Activated CD4-positive, alpha-beta T cell treated with anti-CD3 and anti-CD28 coated beads for 48 hours (primary cell): ENCODE data around the gene ACTRT2.

Source experiments
- DNase-seq: peaks from one replicate; pipeline ENCODE4 v3.0.0-alpha.2; 2020

The ACTRT2 gene

DNA sequence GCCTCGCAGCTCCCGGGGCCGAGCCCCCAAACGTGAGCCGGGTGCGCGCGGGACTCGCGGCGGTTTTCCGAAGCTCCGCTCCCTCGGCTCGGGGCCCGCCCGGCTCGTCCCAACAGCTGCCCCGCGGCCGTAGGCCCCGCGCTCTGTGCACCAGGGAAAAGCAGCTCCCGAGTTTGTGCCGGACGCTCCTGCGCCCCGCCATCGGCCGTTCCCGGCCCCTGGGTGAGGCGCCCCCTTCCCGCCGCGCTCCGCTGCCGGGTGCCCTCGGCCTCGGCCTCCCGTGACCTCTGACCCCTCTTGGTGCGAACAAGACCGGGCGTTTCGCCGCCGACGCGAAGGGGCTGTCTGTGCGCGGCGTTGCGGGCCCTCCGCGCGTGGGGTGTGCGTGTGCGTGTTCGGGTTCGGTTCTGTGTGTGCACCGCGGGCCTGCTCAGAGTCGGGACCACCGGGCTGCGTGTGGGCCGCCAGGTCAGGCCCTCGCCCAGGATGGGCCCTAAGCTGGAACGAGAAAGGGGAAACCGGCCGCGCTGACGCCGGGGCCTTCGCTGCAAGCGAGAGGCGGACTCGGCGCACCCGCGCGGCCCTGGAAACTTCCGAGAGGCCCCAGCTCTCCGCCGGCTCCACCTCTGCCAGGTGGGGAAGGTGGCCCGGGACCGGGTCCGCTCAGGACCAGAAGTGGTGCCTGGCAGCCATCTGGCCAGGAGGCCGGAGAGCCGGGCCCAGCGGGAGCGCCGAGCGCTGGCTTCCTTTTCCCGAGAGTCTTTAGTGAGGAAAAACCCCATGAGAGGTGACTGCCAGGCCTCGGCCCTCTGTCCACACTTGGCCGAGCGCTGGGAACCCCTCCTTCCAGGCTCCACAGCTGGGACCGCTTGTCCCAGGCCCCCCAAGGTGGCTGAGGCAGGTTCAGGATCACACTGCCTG lies 49.6 kb downstream of the ACTRT2 start:
- no peak for DNase-seq

DNA sequence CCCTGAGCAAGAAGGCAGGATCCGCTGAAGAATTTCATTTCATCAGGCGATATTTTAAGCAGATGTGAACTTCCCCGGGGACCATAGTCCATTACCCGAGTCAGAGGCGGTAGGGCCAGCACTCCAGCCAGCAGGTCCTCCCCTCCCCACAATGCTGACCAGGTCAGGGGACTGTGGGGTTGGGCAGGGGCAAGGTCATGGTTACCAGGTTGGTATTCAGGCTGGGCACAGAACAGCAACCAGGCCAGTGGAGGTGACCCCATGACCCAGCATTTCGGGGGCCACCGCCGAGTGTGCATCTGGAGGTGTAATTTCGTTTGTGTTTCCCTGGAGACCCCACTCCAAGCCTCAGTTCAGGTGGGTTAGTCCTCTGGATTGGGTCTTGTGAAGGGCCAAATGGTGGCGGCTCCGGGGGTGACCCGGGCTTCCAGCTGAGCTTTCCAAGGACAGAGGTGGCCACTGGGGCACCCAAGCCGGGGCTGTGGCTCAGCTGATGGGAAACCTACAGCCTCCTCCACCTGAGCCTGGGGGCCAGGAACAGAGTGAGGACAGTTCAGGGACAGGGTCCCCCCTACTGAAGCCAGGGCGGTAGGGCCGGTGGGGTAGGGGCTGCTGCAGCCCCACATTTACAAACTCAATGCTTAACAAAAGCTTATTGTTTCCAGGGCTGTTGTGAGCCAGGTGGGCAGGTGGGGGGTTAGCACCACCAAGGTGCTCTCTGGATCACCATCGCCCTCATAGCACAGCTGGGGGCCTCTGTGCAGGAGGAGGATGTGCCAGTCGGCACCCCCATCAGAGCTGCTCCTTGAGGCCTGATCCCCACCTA lies 50.5 kb downstream of the ACTRT2 start:
- no peak for DNase-seq
